IMR-90 (cell line): Measurements from ENCODE around the gene TENM3. TPM values are rescaled to one million over a fixed set of nuclear protein-coding genes. Genes with fewer than 3 reads are reported as not detected.
A peak's percentile ranks its signal among the peaks of the same experiment; 100 is the strongest.

Experiments used
- ATAC-seq: fragments of 200-7000 bp; cut with Tn5 transposase; 2 replicates; pipeline ENCODE4 v1.9.1; 2020; ENCODE audit warnings: low read depth, mild to moderate bottlenecking, moderate library complexity
- BruUV-seq: library from RNA; stranded (reverse); fragments of 400-500 nt; replicated peaks from 2 replicates; lab custom pipeline; 2021; lab: Mats Ljungman, UMichigan
- CTCF ChIA-PET: fragments of 300-600 bp; formaldehyde crosslinking; extraction: SDS; loops from one replicate; lab custom pipeline; 2021; ENCODE audit warnings: antibody characterized with exemption; lab: Yijun Ruan, JAX
- POLR2A ChIA-PET: fragments of 300-600 bp; sonication (Branson Sonifier 250); formaldehyde crosslinking; loops from one replicate; lab custom pipeline; 2022; ENCODE audit warnings: antibody characterized with exemption; ENCODE audit not compliant: unreplicated experiment; lab: Charles Lee
- DNase-seq: peaks from one replicate; pipeline ENCODE4 v3.0.0; 2013
- H2AFZ ChIP-seq: replicated peaks from 2 replicates; pipeline ENCODE3; 2013; ENCODE audit warnings: low read length, mild to moderate bottlenecking; ENCODE audit not compliant: poor library complexity
- H2AK5ac ChIP-seq: 2 replicates; pipeline ENCODE4 v1.6.1; 2013; ENCODE audit warnings: low read depth, low read length, inconsistent platforms
- H2AK9ac ChIP-seq: replicated peaks from 2 replicates; pipeline ENCODE3; 2013; ENCODE audit warnings: mild to moderate bottlenecking, low read depth, low read length, moderate library complexity; ENCODE audit not compliant: poor library complexity
- H2BK120ac ChIP-seq: 2 replicates; pipeline ENCODE4 v1.6.1; 2013; ENCODE audit warnings: low read depth, low read length, inconsistent platforms
- H2BK15ac ChIP-seq: 3 replicates; pipeline ENCODE4 v1.6.1; 2013; ENCODE audit warnings: low read depth, low read length, inconsistent platforms
- H2BK20ac ChIP-seq: 2 replicates; pipeline ENCODE4 v1.6.1; 2013; ENCODE audit warnings: low read depth, mild to moderate bottlenecking, inconsistent platforms, low read length, moderate library complexity
- H2BK5ac ChIP-seq: 2 replicates; pipeline ENCODE4 v1.6.1; 2013; ENCODE audit warnings: mild to moderate bottlenecking, low read depth, low read length, inconsistent platforms; ENCODE audit not compliant: poor library complexity, severe bottlenecking
- H3K14ac ChIP-seq: replicated peaks from 2 replicates; pipeline ENCODE4 v1.6.1; 2013; ENCODE audit warnings: low read depth, low read length, inconsistent platforms
- H3K18ac ChIP-seq: 2 replicates; pipeline ENCODE4 v1.6.1; 2013; ENCODE audit warnings: low read depth, low read length, control low read depth
- H3K23ac ChIP-seq: 2 replicates; pipeline ENCODE4 v1.6.1; 2013; ENCODE audit warnings: low read depth, low read length, inconsistent platforms
- H3K27ac ChIP-seq: 2 replicates; pipeline ENCODE4 v1.5.1; 2013; ENCODE audit warnings: mild to moderate bottlenecking, control low read depth, low read length; ENCODE audit not compliant: insufficient read depth
- H3K27me3 ChIP-seq: 2 replicates; pipeline ENCODE4 v1.6.1; 2013; ENCODE audit warnings: low read length; ENCODE audit not compliant: control insufficient read depth, insufficient read depth
- H3K36me3 ChIP-seq: 2 replicates; pipeline ENCODE4 v1.6.1; 2013; ENCODE audit warnings: low read length, mixed read lengths; ENCODE audit not compliant: control insufficient read depth, insufficient read depth
- H3K4ac ChIP-seq: 2 replicates; pipeline ENCODE4 v1.6.1; 2013; ENCODE audit warnings: low read depth, low read length, inconsistent platforms
- H3K4me1 ChIP-seq: 2 replicates; pipeline ENCODE4 v1.6.1; 2013; ENCODE audit warnings: low read length, mixed read lengths; ENCODE audit not compliant: control insufficient read depth, insufficient read depth
- H3K4me2 ChIP-seq: 2 replicates; pipeline ENCODE4 v1.6.1; 2013; ENCODE audit warnings: low read depth, mild to moderate bottlenecking, control low read depth, low read length, moderate library complexity
- H3K4me3 ChIP-seq: 2 replicates; pipeline ENCODE4 v1.5.1; 2013; ENCODE audit warnings: low read depth, mild to moderate bottlenecking, control low read depth, low read length, moderate library complexity; ENCODE audit not compliant: insufficient read depth
- H3K56ac ChIP-seq: 2 replicates; pipeline ENCODE4 v1.6.1; 2013; ENCODE audit warnings: low read length, inconsistent platforms; ENCODE audit not compliant: insufficient read depth; ENCODE audit errors: extremely low read depth
- H3K79me1 ChIP-seq, 2 experiments: 2 replicates each; pipeline ENCODE4 v1.6.1; 2013; ENCODE audit warnings: low read length in 2 of 2, inconsistent platforms in 1 of 2, low read depth in 1 of 2
- H3K9ac ChIP-seq: 2 replicates; pipeline ENCODE4 v1.6.1; 2013; ENCODE audit warnings: low read depth, low read length, control low read depth
- H3K9me1 ChIP-seq: 2 replicates; pipeline ENCODE4 v1.6.1; 2013; ENCODE audit warnings: low read length, inconsistent platforms; ENCODE audit not compliant: insufficient read depth
- H3K9me3 ChIP-seq: 2 replicates; pipeline ENCODE4 v1.6.1; 2013; ENCODE audit warnings: low read length; ENCODE audit not compliant: control insufficient read depth, insufficient read depth
- H4K20me1 ChIP-seq: 2 replicates; pipeline ENCODE4 v1.6.1; 2013; ENCODE audit warnings: low read length, inconsistent platforms; ENCODE audit not compliant: insufficient read depth
- H4K5ac ChIP-seq: 2 replicates; pipeline ENCODE4 v1.6.1; 2013; ENCODE audit warnings: mild to moderate bottlenecking, low read depth, low read length, control low read depth
- H4K8ac ChIP-seq, 2 experiments: 2 replicates each; pipeline ENCODE4 v1.6.1; 2013; ENCODE audit warnings: low read depth in 2 of 2, low read length in 2 of 2, control low read depth in 1 of 2, inconsistent platforms in 1 of 2
- H4K91ac ChIP-seq: 2 replicates; pipeline ENCODE4 v1.6.1; 2013; ENCODE audit warnings: low read depth, low read length, inconsistent platforms; ENCODE audit not compliant: insufficient read depth
- BHLHE40 ChIP-seq: fragments of 150-350 bp; IDR thresholded peaks from 2 replicates; pipeline ENCODE4 v1.6.1; 2016; ENCODE audit warnings: mild to moderate bottlenecking, low read depth, low read length
- CEBPB ChIP-seq: IDR thresholded peaks from 2 replicates; pipeline ENCODE4 v1.6.1; 2012; ENCODE audit warnings: low read depth, low read length, improper control_type of control experiment
- CHD1 ChIP-seq: IDR thresholded peaks from 2 replicates; pipeline ENCODE4 v1.6.1; 2012; ENCODE audit warnings: low read depth, low read length, improper control_type of control experiment
- CTCF ChIP-seq: conservative IDR thresholded peaks from 2 replicates; pipeline ENCODE4 v1.5.1; 2012; ENCODE audit warnings: mild to moderate bottlenecking, low read depth, low read length, improper control_type of control experiment
- ELK1 ChIP-seq: fragments of 150-350 bp; IDR thresholded peaks from 2 replicates; pipeline ENCODE4 v1.6.1; 2016; ENCODE audit warnings: low read depth, mild to moderate bottlenecking, low read length, moderate library complexity, borderline replicate concordance
- FOS ChIP-seq: fragments of 150-350 bp; IDR thresholded peaks from 2 replicates; pipeline ENCODE4 v1.6.1; 2016; ENCODE audit warnings: low read depth, low read length
- MAFK ChIP-seq: IDR thresholded peaks from 2 replicates; pipeline ENCODE4 v1.6.1; 2012; ENCODE audit warnings: low read depth, low read length, improper control_type of control experiment
- MAZ ChIP-seq: IDR thresholded peaks from 2 replicates; pipeline ENCODE4 v1.6.1; 2012; ENCODE audit warnings: low read depth, mild to moderate bottlenecking, low read length, improper control_type of control experiment, moderate library complexity, borderline replicate concordance
- MXI1 ChIP-seq: IDR thresholded peaks from 2 replicates; pipeline ENCODE4 v1.6.1; 2012; ENCODE audit warnings: low read depth, mild to moderate bottlenecking, low read length, moderate library complexity, borderline replicate concordance
- NFE2L2 ChIP-seq: fragments of 150-350 bp; IDR thresholded peaks from 2 replicates; pipeline ENCODE4 v1.6.1; 2016; ENCODE audit warnings: low read depth, mild to moderate bottlenecking, low read length
- POLR2A ChIP-seq: IDR thresholded peaks from 2 replicates; pipeline ENCODE4 v1.6.1; 2012; ENCODE audit warnings: mild to moderate bottlenecking, low read depth, low read length
- RAD21 ChIP-seq: IDR thresholded peaks from 2 replicates; pipeline ENCODE4 v1.6.1; 2012; ENCODE audit warnings: low read length, improper control_type of control experiment
- RCOR1 ChIP-seq: IDR thresholded peaks from 2 replicates; pipeline ENCODE4 v1.6.1; 2012; ENCODE audit warnings: mild to moderate bottlenecking, low read length, improper control_type of control experiment; ENCODE audit not compliant: insufficient replicate concordance
- RFX5 ChIP-seq: IDR thresholded peaks from 2 replicates; pipeline ENCODE4 v1.8.0; 2012; ENCODE audit warnings: low read depth, mild to moderate bottlenecking, low read length, moderate library complexity
- SMC3 ChIP-seq: fragments of 150-350 bp; IDR thresholded peaks from 2 replicates; pipeline ENCODE4 v1.6.1; 2016; ENCODE audit warnings: low read depth, mild to moderate bottlenecking, antibody characterized with exemption, low read length, moderate library complexity
- USF2 ChIP-seq: fragments of 150-350 bp; IDR thresholded peaks from 2 replicates; pipeline ENCODE4 v1.6.1; 2017; ENCODE audit warnings: mild to moderate bottlenecking, antibody characterized with exemption, low read length, low read depth
- WGBS, 2 experiments: methylation state at CpG; one replicate each; pipeline versions ENCODE4 v1.1.5 to v1.1.7; 2013; ENCODE audit warnings: missing lambda C conversion rate in 2 of 2; ENCODE audit not compliant: insufficient read length in 1 of 2; ENCODE audit errors: extremely low coverage in 2 of 2; 5-methylcytosine and 5-hydroxymethylcytosine counted together
- dilution Hi-C: fragments of 300-500 bp; cut with HindIII; formaldehyde crosslinking; loops from one replicate; pipeline ENCODE4 v1.14.3; 2018; ENCODE audit warnings: low sequenced_read_pairs; ENCODE audit not compliant: unreplicated experiment
- in situ Hi-C: fragments of 300-500 bp; cut with MboI; formaldehyde crosslinking; loops from 3 replicates; pipeline ENCODE4 v1.14.3; 2019; ENCODE audit warnings: low sequenced_read_pairs, inconsistent platforms, mixed read lengths
- intact Hi-C: fragments of 100-400 bp; cut with micrococcal nuclease; formaldehyde crosslinking; loops from 2 replicates; pipeline ENCODE4 v1.10.0; 2022
- polyA plus RNA-seq, 3 experiments: library from polyadenylated mRNA; depleted of rRNA; stranded (reverse); fragments of >200 nt; gene quantifications; 2 replicates each; pipeline ENCODE4 v1.2.3, GENCODE V29; 2012; ENCODE audit warnings: low replicate concordance in 1 of 3
- total RNA-seq: library from RNA; depleted of rRNA; stranded (reverse); fragments of >200 nt; gene quantifications from 2 replicates; pipeline ENCODE4 v1.2.3, GENCODE V29; 2012

The TENM3 gene
- total and polyA plus RNA-seq, 2 of the 4 experiments (the other 2 are of a cell fraction), result 29.9 to 173 TPM

GRCh38 chr4:182756161-182756690 lies 513.0 kb downstream of the TENM3 start:
- in situ Hi-C loops (no loop called here), intact Hi-C loops (no loop called here), dilution Hi-C loops (no loop called here)
- 93% methylated on average over 2 of the region's 6 CpGs; no CpG with 5 or more reads in 1 of the 2 experiments for WGBS, 2 experiments
- H3K18ac ChIP-seq, result no peak overlapping the region
- peaks cover 0 to 5% of the 10 kb centered on the region in 2 experiments; a peak in 3 of 4 replicates for H3K79me1 ChIP-seq
- TF ChIP-seq CEBPB, result no peak
- TF ChIP-seq CHD1, result no peak
- TF ChIP-seq USF2, result no peak
- TF ChIP-seq ELK1, result no peak
- TF ChIP-seq RFX5, result no peak
- TF ChIP-seq POLR2A, result no peak
- TF ChIP-seq MXI1, result no peak
- TF ChIP-seq FOS, result no peak
- TF ChIP-seq RCOR1, result no peak
- TF ChIP-seq MAFK, result no peak
- TF ChIP-seq BHLHE40, result no peak
- no peak for TF ChIP-seq MAZ
- TF ChIP-seq RAD21, result no peak
- TF ChIP-seq CTCF, result no peak
- no peak for TF ChIP-seq NFE2L2
- TF ChIP-seq SMC3, result no peak
- no peak overlapping the region for H2AFZ ChIP-seq
- no peaks in the 10 kb centered on the region for H3K27me3 ChIP-seq
- no peak overlapping the region for H2AK9ac ChIP-seq
- no peak overlapping the region for H2BK5ac ChIP-seq
- H4K8ac ChIP-seq, result no peak overlapping the region
- no peak overlapping the region for H3K4me3 ChIP-seq
- no peak overlapping the region for H4K91ac ChIP-seq
- peaks cover 6% of the 10 kb centered on the region for H3K36me3 ChIP-seq
- H2BK15ac ChIP-seq, result no peak overlapping the region
- no peak overlapping the region for H3K4ac ChIP-seq
- H2AK5ac ChIP-seq, result 0 out of 2 replicates have a peak overlapping the region, but pooled peaks have one; percentile 13
- no peak overlapping the region; the same call in 1 of the 2 replicates for H2BK120ac ChIP-seq
- no TSS peak for BruUV-seq
- H4K20me1 ChIP-seq, result no peaks in the 10 kb centered on the region
- ATAC-seq (no peak), DNase-seq (no peak)
- 0 out of 2 replicates have a peak overlapping the region, but pooled peaks have one; percentile 29 for H3K14ac ChIP-seq
- ChIA-PET POLR2A (no interaction called here), CTCF (interaction anchor here (0.6 kb wide), 2 partner anchors 158 to 548 kb away, joined by 3 to 5 read pairs; no protein-coding TSS in a partner anchor)
- 0 out of 2 replicates have a peak, but pooled peaks cover 3% of the 10 kb centered on the region for H3K9me1 ChIP-seq
- no peaks in the 10 kb centered on the region for H3K4me1 ChIP-seq
- no peak overlapping the region for H3K56ac ChIP-seq
- no peak overlapping the region for H4K5ac ChIP-seq
- H3K23ac ChIP-seq, result no peak overlapping the region
- H3K27ac ChIP-seq, result no peak overlapping the region
- H3K9me3 ChIP-seq, result no peaks in the 10 kb centered on the region
- no peak overlapping the region for H3K9ac ChIP-seq
- 0 out of 2 replicates have a peak overlapping the region, but pooled peaks have one; percentile 8 for H2BK20ac ChIP-seq
- no peak overlapping the region for H3K4me2 ChIP-seq
